ENCODE results near the gene BPI. TPM values are rescaled to one million over a fixed set of nuclear protein-coding genes. Genes with fewer than 3 reads are reported as not detected.

BPI gene
- total and polyA plus RNA-seq, 11 donors, result 0.18 to 2.9 (median 0.32) TPM; not detected in 7

- 52 to 74% (median 54%) methylated on average over 5 to 8 of the region's 8 CpGs for WGBS, 4 donors
- Histone ChIP-seq H3K4me3 (peak overlapping the region in 9 of 12 donors; percentile 35 to 72 (median 59)), H3K36me3 (no peaks in the 10 kb centered on the region), H3K4me1 (peaks cover 0 to 13% (median 2%) of the 10 kb centered on the region in 12 donors), H3K27ac (peak overlapping the region in 9 of 12 donors; percentile 50 to 91 (median 76)), H3K9me3 (no peaks in the 10 kb centered on the region), H3K27me3 (peaks cover 0 to 28% (median 16%) of the 10 kb centered on the region in 9 donors)
- TF ChIP-seq POLR2A (IDR thresholded peaks at IDR 0.05) (no peak), CTCF (IDR thresholded peaks at IDR 0.05) (no peak)
- DNase-seq (no peak), ATAC-seq (no peak)
- intact Hi-C loops (cut with DNase I), result no loop called here
These were observed 42.9 kb upstream of the BPI start for GRCh38 chr20:38261054-38261390.

GRCh38 chr20:38262931-38263330, 41.0 kb upstream of the BPI start:
- ATAC-seq, result no peak
- no peaks in the 10 kb centered on the region for H3K36me3 ChIP-seq
- H3K4me1 ChIP-seq, result peaks cover 0 to 20% (median 8%) of the 10 kb centered on the region in 12 donors
- WGBS, 4 donors, result 78 to 88% (median 82%) methylated on average over 6 of the region's 6 CpGs
- no peaks in the 10 kb centered on the region for H3K9me3 ChIP-seq
- peaks cover 0 to 28% (median 16%) of the 10 kb centered on the region in 9 donors for H3K27me3 ChIP-seq
- H3K27ac ChIP-seq, result no peak overlapping the region
- intact Hi-C loops (cut with DNase I), result no loop called here
- no peak for DNase-seq
- no peak for TF ChIP-seq POLR2A (IDR thresholded peaks at IDR 0.05)
- TF ChIP-seq CTCF (IDR thresholded peaks at IDR 0.05), result no peak
- no peak overlapping the region for H3K4me3 ChIP-seq

- WGBS, 4 donors, result 85 to 91% (median 90%) methylated on average over 2 of the region's 2 CpGs
- TF ChIP-seq CTCF (IDR thresholded peaks at IDR 0.05) (no peak), POLR2A (IDR thresholded peaks at IDR 0.05) (no peak)
These were observed 37.5 kb upstream of the BPI start for GRCh38 chr20:38266426-38266825.

GRCh38 chr20:38267296-38267695, 36.7 kb upstream of the BPI start:
- no peak for DNase-seq
- no peak for ATAC-seq
- WGBS, 4 donors, result 55 to 70% (median 68%) methylated on average over 2 of the region's 2 CpGs
- intact Hi-C loops (cut with DNase I), result no loop called here
- no peaks in the 10 kb centered on the region for H3K9me3 ChIP-seq
- no peak overlapping the region for H3K4me3 ChIP-seq
- peaks cover 0 to 43% (median 17%) of the 10 kb centered on the region in 12 donors for H3K4me1 ChIP-seq
- H3K36me3 ChIP-seq, result no peaks in the 10 kb centered on the region
- H3K27ac ChIP-seq, result peak overlapping the region in 4 of 12 donors; percentile 14 to 49 (median 32)
- TF ChIP-seq POLR2A (IDR thresholded peaks at IDR 0.05) (no peak), CTCF (IDR thresholded peaks at IDR 0.05) (no peak)
- H3K27me3 ChIP-seq, result peaks cover 0 to 2% (median 0%) of the 10 kb centered on the region in 9 donors

More at GRCh38 chr20:38266426-38266825, 37.5 kb upstream of the BPI start:
- Histone ChIP-seq H3K4me3 (no peak overlapping the region), H3K27me3 (peaks cover 0 to 10% (median 0%) of the 10 kb centered on the region in 9 donors), H3K9me3 (no peaks in the 10 kb centered on the region), H3K27ac (peak overlapping the region in 1 of 12 donors; percentile 19), H3K36me3 (no peaks in the 10 kb centered on the region), H3K4me1 (peaks cover 0 to 37% (median 13%) of the 10 kb centered on the region in 12 donors)
- no peak for ATAC-seq
- no peak for DNase-seq
- intact Hi-C loops (cut with DNase I), result no loop called here

Data from heart left ventricle (tissue), 16 donors.